ENCODE results near the gene MYL6. TPM values are rescaled to one million over a fixed set of nuclear protein-coding genes. Genes with fewer than 3 reads are reported as not detected.

MYL6 gene
- total and polyA plus RNA-seq, 9 of the 15 experiments (the other 6 are each of a cell fraction or from before 2014, with no cell fraction given): 557 to 1,664 (median 958) TPM

GRCh38 chr12:56158029-56158925, at the start of gene MYL6 (continued):
- TF ChIP-seq CLOCK (CRISPR knock-in tag; IDR thresholded peaks at IDR 0.05; ENCODE audit: borderline replicate concordance) (no peak), NCOA4 (IDR thresholded peaks at IDR 0.05; ENCODE audit: partially characterized antibody) (no peak), ZMIZ1 (IDR thresholded peaks at IDR 0.05; ENCODE audit: low read depth in 2 of 2, low read length in 2 of 2) (no peak), SREBF2 (CRISPR knock-in tag; IDR thresholded peaks at IDR 0.05) (no peak), SIN3B (IDR thresholded peaks at IDR 0.05; ENCODE audit: low read depth) (no peak), PURB (CRISPR knock-in tag; IDR thresholded peaks at IDR 0.05; ENCODE audit: low read depth) (no peak), ZNF384 (IDR thresholded peaks at IDR 0.05; ENCODE audit: low read depth, low read length) (no peak), ZBTB5 (IDR thresholded peaks at IDR 0.05) (no peak), HMGN3 (IDR thresholded peaks at IDR 0.05; ENCODE audit: borderline replicate concordance, extremely low read depth, insufficient read length, low read depth, low read length) (no peak), E2F4 (CRISPR knock-in tag; IDR thresholded peaks at IDR 0.05; ENCODE audit: low read depth) (no peak), PHB2 (IDR thresholded peaks at IDR 0.05; ENCODE audit: low read depth) (no peak; the same call in 1 of the 2 replicates), MTA1 (IDR thresholded peaks at IDR 0.05; ENCODE audit: borderline replicate concordance) (peak; percentile 77), NCOA2 (IDR thresholded peaks at IDR 0.05; ENCODE audit: partially characterized antibody in 2 of 2) (no peak), MYBL2 (IDR thresholded peaks at IDR 0.05; ENCODE audit: low read depth) (no peak), MYBL2 (CRISPR knock-in tag; IDR thresholded peaks at IDR 0.05; ENCODE audit: borderline replicate concordance) (no peak)

Data from K562 (cell line).